GM21447 (cell line): Measurements from ENCODE around the gene GRIN1.
"Not testable (repeated sequence)": the region's sequence is repeated elsewhere in the genome, so short reads cannot be mapped to it uniquely, and the experiment has no call there.

ENCODE experiments used
- ATAC-seq: cut with Tn5 transposase; IDR thresholded peaks from one replicate; pipeline ENCODE4 v1.9.1; 2021; ENCODE audit not compliant: unreplicated experiment

The GRIN1 gene

GRCh38 chr9:137128158-137128861 is 10.6 kb upstream of the GRIN1 start:
- ATAC-seq, result no peak

DNA sequence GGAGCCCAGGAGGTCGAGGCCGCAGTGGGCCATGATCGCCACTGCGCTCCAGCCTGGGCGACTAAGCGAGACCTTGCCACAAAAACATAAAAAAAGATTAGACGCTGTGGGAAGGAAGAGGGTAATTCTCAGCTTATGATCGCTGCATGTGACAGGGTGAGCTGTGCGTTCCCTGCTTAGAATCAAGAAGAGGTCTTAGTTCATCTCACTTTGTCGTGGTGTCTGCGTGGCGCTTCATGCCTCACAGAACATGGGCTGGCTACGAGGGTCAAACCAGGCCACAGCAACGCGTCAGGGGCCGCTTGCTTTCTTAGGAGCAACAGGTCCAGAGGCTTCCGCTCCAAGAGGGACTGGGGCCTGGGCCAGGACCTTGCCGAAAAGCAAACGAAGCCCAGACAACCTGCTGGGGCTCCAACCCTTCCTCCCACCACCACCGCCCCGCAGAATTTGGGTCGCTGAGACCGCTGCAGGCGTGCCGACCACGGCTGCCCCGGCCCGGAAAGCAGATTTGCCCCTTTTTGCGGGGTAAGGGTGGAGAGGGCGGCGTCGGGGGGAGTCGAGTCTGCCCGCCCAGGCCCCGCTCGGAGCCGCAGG is 10.0 kb upstream of the GRIN1 start:
- ATAC-seq, result peak; percentile 3

DNA sequence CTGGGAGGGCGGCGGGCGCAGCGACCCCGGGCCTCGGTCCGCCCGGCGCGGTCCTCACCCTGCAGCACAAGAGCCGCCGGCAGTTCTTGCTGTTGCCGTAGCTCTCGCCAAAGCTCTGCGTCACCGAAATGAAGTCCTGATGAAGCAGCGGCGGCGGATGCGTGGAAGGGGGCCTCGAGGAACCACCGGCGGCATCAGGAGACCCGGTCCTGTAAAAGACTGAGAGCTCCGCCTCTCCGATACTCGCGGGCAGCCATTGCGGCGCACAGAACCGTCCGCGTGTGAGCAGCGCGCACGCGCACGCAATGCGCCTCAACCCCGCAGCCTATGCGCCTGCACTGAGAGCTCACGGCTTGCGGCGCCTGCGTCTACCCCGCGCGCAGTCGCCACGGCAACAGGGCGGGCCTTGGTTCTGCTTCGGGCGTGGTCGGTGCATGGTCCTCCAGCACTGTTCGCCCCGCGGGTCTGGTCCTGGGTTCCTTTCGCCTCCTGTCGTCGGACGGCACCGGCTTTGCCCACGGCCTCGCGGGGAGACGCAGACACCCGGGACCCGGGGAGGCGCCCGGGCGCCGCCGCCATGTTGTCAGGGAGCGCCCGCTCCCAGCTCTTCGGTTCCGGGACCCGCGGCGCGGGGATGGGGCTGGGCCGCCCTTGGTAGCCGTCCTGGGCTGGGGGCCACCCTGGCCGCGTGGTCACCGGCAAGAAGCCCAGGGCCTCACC is 9.3 kb upstream of the GRIN1 start:
- peak; percentile 69 for ATAC-seq

- peak; percentile 5 for ATAC-seq
These were observed 8.7 kb upstream of the GRIN1 start for GRCh38 chr9:137130176-137130755.

DNA sequence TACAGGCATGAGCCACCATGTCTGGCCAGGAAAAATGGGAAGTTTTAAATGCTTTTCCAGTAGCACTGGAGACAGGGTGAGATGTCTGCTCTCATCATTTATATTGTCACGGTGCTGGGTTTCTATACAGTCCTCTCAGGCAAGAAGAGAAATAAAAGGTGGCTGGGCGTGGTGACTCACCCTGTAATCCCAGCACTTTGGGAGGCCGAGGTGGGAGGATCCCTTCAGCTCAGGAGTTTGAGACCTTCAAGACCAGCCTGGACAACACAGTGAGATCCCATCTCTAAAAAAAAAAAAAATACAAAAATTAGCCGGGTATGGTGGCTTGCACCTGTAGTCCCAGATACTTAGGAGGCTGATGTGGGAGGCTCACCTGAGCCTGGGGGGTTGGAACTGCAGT is 4.8 kb upstream of the GRIN1 start:
- no peak for ATAC-seq

- not testable (repeated sequence) for ATAC-seq
These were observed 3.8 kb upstream of the GRIN1 start for GRCh38 chr9:137135154-137135553.

DNA sequence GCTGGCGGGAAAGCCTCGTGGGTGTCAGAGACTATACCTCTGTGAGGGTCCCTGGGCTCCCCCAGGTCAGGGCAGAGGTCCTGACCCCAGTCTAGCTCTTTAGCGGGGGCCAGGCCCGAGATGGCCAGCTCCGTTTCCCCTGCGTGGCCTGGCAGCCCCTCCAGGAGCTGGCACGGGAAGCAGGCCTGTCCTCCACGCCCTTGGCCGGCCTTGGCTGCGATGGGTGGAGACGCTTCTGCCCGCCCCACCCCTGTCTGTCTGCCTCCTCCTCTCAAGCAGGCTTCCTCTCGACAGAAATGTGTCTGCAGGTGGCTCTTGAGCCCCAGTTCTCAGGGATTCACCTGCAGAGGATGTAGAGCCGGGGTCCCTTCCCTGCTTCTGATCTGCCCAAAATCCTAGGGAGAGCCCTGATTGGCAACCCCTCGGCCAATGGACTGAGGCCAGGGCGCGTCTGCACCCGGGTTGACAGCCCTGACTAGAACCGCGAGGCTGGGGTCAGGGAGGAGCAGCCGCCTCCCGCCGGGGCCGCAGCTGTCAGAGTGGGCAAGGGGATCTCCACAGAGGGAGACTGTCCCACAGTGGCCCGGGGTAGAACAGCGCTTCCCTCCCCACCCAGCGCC is 2.6 kb upstream of the GRIN1 start:
- ATAC-seq, result no peak

GRCh38 chr9:137136881-137137607 is 1.9 kb upstream of the GRIN1 start:
- no peak for ATAC-seq

- no peak for ATAC-seq
These were observed 764 bp upstream of the GRIN1 start for GRCh38 chr9:137138058-137138721.

GRCh38 chr9:137139468-137140150 is 655 bp downstream of the GRIN1 start:
- no peak for ATAC-seq

DNA sequence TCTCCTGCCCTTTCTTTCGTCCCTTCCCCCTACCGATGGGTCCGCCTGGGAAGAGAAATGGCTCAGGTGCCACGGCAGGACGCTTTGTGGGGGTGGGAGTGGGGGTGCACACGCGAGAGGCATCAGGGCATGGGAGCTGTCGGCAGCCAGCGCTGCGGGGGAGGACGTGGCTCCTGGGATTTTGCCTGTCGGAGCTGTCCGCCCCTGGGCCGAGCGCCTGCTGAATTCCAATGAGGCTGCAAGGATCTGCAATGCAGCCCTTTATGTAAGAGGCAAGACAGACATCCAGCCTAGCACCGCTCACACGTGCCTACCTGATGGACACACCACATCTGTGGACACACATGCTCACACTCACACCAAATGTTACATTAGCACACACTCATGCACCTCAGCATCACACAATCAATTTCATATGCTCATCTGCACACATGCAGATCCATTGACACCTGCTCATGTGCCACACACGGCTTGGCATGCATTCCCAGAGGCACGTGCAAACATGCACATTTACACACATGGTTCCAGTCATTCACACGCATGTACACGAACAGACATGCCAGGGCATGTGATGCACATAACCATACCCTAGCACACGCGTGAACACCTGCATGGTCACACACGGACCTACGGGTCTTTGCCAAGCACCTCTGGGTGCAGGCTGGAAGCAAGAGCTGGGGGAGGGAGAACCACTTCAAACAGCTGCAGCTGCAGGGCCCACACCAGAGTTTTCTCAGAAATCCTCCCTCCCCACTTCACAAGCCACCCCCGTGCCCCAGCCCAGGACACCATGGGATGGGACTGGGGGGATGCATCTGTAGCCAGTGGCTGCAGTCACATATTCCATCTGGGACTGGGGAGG is 1.4 kb downstream of the GRIN1 start:
- ATAC-seq, result no peak

DNA sequence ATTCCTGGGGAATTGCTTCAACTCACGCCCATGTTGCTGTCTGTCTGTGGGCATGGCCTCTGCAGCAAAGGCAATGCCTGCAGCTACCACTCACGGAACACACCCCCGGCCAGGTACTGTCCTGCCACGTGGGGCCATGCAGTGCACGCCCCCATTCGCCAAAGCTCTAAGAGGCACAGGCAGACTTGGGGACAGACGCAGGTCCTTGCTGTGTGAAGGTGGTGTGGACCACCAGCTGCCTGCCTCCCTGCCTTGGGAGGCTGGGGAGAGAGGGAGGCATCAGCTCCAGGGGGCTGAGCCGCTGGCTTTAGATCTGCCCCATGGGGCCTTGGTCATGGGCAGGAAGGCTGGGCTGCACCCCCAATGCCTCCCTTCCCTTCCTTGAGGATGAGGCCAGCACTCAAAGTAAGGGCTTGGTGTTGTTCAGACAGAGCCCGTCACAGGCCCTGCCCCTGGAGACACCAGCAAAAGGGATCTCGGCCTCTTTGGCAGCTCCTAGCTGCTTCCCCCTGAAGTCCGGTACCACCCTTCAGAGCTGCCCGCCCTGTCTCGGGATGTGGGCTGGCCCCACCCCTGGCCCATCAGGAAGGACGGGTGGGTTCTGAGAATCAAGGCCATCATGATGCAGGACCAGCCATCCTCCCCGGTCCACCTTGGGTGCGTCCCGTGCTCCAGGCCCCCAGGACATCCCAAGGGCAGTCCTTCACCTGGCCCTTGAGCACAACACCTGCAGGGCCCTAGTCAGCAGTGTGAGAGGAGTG is 2.3 kb downstream of the GRIN1 start:
- no peak for ATAC-seq

GRCh38 chr9:137141976-137142936 is 3.3 kb downstream of the GRIN1 start:
- no peak for ATAC-seq

DNA sequence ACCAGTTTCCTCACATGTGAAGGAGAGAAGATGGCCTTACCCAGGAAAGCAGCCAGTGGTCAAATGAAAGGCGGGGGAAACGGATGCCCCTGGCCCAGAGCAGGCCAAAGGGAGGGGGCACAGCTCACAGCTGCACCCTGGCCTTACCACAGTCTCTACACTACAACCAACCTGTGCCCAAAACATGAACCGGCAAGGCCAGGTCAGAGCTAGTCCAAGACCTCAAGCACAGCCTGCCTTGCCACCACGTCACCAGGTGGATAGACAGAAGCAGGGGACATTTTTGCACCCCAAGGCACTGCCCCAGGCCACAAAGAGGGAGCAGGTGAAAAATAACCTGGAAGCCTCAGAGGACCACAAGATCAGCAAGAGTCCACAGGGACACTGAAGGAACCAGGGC is 4.5 kb downstream of the GRIN1 start:
- ATAC-seq, result no peak

DNA sequence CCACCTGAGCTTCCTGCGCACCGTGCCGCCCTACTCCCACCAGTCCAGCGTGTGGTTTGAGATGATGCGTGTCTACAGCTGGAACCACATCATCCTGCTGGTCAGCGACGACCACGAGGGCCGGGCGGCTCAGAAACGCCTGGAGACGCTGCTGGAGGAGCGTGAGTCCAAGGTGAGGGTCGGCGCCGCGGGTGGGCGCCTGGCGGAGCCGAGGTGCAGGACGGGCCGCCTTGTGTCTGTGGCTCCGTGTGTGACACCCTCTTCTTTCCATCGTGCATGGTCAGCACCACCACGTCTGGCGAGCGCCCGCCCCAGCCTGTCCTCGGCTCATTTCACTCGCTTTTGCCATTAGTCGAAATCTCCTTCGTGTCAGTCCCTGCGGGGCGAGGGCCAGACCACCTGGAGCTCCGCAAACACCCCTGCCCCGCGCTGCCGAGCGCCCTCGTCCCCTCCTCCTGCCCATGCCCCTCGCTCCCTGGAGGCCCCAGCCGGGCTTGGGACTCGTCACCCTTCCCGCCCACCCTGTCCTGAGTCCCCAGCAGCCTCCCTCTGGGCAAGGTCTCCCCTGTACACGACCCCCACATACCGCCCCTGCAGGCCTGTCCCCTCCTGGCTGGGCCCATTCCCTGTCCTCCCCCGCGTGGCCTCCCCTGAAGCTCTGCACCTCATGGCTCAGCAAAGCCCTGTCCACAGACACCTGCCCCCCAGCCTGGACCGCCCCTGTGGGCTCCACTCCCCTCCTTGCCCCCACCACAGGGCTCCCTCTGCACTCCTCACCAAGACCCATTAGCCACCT is 7.0 kb downstream of the GRIN1 start:
- no peak for ATAC-seq

DNA sequence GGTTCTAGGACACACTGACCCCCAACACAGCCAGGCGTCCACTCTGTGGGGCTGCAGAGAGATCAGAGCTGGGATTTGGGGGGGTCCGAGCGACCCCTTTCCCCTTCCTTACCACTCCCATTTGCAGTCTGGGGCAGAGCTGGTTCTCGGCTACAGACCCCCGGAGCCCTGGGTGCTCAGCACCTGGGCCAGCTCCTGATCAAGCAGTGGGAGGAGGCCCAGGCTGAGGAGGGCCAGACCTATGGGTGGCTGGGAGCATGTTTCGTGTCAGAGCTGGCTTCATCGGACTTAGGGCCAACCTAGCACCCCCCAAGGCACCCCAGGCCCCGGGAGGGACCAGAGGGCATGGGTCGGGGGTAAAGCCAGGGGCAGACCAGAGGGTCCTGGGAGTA is 7.6 kb downstream of the GRIN1 start:
- ATAC-seq, result no peak
